Measurements from ENCODE around the gene FAM83F. TPM values are rescaled to one million over a fixed set of nuclear protein-coding genes. Genes with fewer than 3 reads are reported as not detected.

Gene FAM83F
- total and polyA plus RNA-seq, 9 donors: 0.12 to 3.4 (median 0.66) TPM

GRCh38 chr22:40025856-40026255 is 31.1 kb downstream of the FAM83F start:
- no peak for DNase-seq
- Histone ChIP-seq H3K4me3 (no peak overlapping the region), H3K4me1 (ENCODE audit: insufficient read depth) (no peaks in the 10 kb centered on the region), H3K36me3 (no peaks in the 10 kb centered on the region), H3K9me3 (no peaks in the 10 kb centered on the region), H3K27ac (no peak overlapping the region), H3K27me3 (no peaks in the 10 kb centered on the region)
- TF ChIP-seq POLR2A (IDR thresholded peaks at IDR 0.05) (no peak), EP300 (IDR thresholded peaks at IDR 0.05) (no peak), CTCF (IDR thresholded peaks at IDR 0.05) (no peak)
- intact Hi-C loops (cut with DNase I): loop anchor here in 2 of 4 donors (10.0 kb wide), 2 partner anchors 481 to 491 kb away; partner anchors contain the start of gene RPS19BP1 (in 1 of the 2)
- 88 to 93% (median 90%) methylated on average over 10 of the region's 10 CpGs for WGBS, 3 donors

- TF ChIP-seq CTCF (IDR thresholded peaks at IDR 0.05) (no peak), POLR2A (IDR thresholded peaks at IDR 0.05) (no peak), EP300 (IDR thresholded peaks at IDR 0.05) (no peak)
- Histone ChIP-seq H3K4me1 (ENCODE audit: insufficient read depth) (no peaks in the 10 kb centered on the region), H3K4me3 (no peak overlapping the region), H3K27me3 (no peaks in the 10 kb centered on the region), H3K9me3 (no peaks in the 10 kb centered on the region), H3K36me3 (no peaks in the 10 kb centered on the region), H3K27ac (no peak overlapping the region)
- 88 to 90% (median 90%) methylated on average over 7 of the region's 7 CpGs for WGBS, 3 donors
- intact Hi-C loops (cut with DNase I): loop anchor here in 2 of 4 donors (10.0 kb wide), 2 partner anchors 482 to 492 kb away; partner anchors contain the start of gene RPS19BP1 (in 1 of the 2)
- DNase-seq: no peak
These were observed 31.9 kb downstream of the FAM83F start for GRCh38 chr22:40026641-40027040.

GRCh38 chr22:40027191-40028097 is 32.7 kb downstream of the FAM83F start:
- Histone ChIP-seq H3K9me3 (no peaks in the 10 kb centered on the region), H3K36me3 (no peaks in the 10 kb centered on the region), H3K4me1 (ENCODE audit: insufficient read depth) (no peaks in the 10 kb centered on the region), H3K27me3 (no peaks in the 10 kb centered on the region), H3K4me3 (no peak overlapping the region), H3K27ac (no peak overlapping the region)
- DNase-seq: peak in 1 of 5 donors; percentile 25
- WGBS, 3 donors: 84 to 88% (median 88%) methylated on average over 21 of the region's 21 CpGs
- intact Hi-C loops (cut with DNase I): loop anchor here in 2 of 4 donors (10.0 kb wide), 2 partner anchors 483 to 493 kb away; partner anchors contain the start of gene RPS19BP1 (in 1 of the 2)
- TF ChIP-seq CTCF (IDR thresholded peaks at IDR 0.05) (no peak), EP300 (IDR thresholded peaks at IDR 0.05) (no peak), POLR2A (IDR thresholded peaks at IDR 0.05) (no peak)

GRCh38 chr22:40028098-40028425 is 33.3 kb downstream of the FAM83F start:
- DNase-seq: peak in 1 of 5 donors; percentile 30
- H3K9me3 ChIP-seq: no peaks in the 10 kb centered on the region
- H3K4me1 ChIP-seq (ENCODE audit: insufficient read depth): no peaks in the 10 kb centered on the region
- no peak overlapping the region for H3K4me3 ChIP-seq
- H3K27me3 ChIP-seq: no peaks in the 10 kb centered on the region
- TF ChIP-seq POLR2A (IDR thresholded peaks at IDR 0.05): no peak
- no peak for TF ChIP-seq EP300 (IDR thresholded peaks at IDR 0.05)
- TF ChIP-seq CTCF (IDR thresholded peaks at IDR 0.05): no peak
- 78 to 81% methylated on average over 6 of the region's 6 CpGs; no CpG with 5 or more reads in 1 of the 3 donors for WGBS, 3 donors
- H3K36me3 ChIP-seq: no peaks in the 10 kb centered on the region
- intact Hi-C loops (cut with DNase I): loop anchor here in 2 of 4 donors (10.0 kb wide), 2 partner anchors 483 to 493 kb away; partner anchors contain the start of gene RPS19BP1 (in 1 of the 2)
- no peak overlapping the region for H3K27ac ChIP-seq

Data from ovary (tissue), 9 donors.